GM18502 (cell line): ENCODE measurements around the gene FEM1B.
"Not testable (repeated sequence)": the region's sequence is repeated elsewhere in the genome, so short reads cannot be mapped to it uniquely, and the experiment has no call there.

ENCODE experiments used
- ATAC-seq: cut with Tn5 transposase; IDR thresholded peaks from one replicate; pipeline ENCODE4 v1.9.1; 2021; ENCODE audit warnings: mild to moderate bottlenecking; ENCODE audit not compliant: unreplicated experiment, poor library complexity

The FEM1B gene

GRCh38 chr15:68277603-68278344 lies at the start of gene FEM1B:
Gene FEM1B (plus strand): TSS chr15:68277745. CDS start chr15:68278418, 673 bp downstream.
- peak; percentile 76 for ATAC-seq

GRCh38 chr15:68228143-68228970 lies 49.2 kb upstream of the FEM1B start:
- no peak for ATAC-seq

DNA sequence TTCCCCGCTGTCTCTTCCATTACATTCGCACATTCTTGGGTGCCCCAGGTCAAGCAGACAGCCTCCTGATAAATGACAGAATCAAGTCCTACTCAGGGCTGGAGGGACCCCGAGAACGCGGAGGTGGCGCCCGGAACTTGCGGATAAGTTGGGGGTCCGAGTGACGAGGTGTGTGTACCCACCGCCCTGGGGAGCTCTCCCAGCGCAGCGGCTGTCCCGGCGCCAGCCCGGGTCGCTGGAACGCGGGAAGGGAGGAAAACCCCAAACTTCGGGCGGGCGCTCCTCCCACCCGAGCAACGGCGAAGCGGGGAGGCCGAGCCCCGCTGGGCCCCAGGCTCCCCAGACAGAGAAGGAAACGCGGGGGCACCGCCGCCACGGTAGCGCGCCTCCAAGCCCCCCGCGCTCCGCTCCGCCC lies 48.6 kb upstream of the FEM1B start:
- ATAC-seq, result no peak

GRCh38 chr15:68229386-68230156 lies 48.0 kb upstream of the FEM1B start, which contains the start of gene CLN6:
Gene CLN6 (minus strand): TSS chr15:68229728. CDS start chr15:68229584, 144 bp downstream.
- ATAC-seq, result peak; percentile 68

- no peak for ATAC-seq
These were observed 47.1 kb upstream of the FEM1B start for GRCh38 chr15:68230157-68231100.

- ATAC-seq, result no peak
These were observed 46.3 kb upstream of the FEM1B start for GRCh38 chr15:68231102-68231818.

GRCh38 chr15:68232449-68232848 lies 45.1 kb upstream of the FEM1B start:
- ATAC-seq, result no peak

DNA sequence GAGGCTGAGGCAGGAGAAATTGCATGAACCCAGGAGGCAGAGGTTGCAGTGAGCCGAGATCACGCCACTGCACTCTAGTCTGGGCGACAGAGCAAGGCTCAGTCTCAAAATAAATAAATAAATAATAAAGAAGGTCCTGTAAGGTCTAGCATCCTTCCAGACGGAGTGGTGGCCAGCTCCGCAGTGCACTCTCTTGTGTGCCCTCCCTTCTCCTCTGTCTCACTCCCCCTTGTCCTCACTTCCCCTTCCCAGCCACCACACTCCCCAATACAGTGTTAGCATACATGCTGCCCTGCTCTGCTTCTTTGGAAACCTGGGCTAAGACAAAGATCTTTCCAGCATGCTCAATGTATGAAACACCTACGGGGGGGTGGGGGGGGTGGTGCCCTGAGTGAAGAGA lies 44.6 kb upstream of the FEM1B start:
- ATAC-seq, result no peak

DNA sequence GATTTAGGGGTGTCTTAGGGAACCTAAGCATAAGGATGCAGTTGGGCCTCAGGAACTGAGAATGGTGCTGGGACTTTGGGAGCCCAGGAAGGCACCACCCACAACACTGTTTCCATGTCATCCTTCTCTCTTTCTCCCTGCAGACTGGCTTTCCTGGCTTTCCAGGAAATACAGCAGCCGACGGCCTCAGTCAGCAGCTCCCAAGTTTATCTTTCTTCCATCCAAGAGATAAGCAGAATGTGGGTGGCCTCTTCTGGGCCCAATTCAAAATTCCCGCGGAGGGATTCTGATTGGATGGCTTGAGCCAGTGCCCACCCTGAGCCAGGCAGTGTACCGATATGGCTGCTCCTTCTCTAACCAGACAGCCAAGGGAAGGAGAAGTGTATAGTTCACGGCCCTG lies 43.5 kb upstream of the FEM1B start:
- no peak for ATAC-seq

GRCh38 chr15:68234520-68234919 lies 43.0 kb upstream of the FEM1B start:
- ATAC-seq, result not testable (repeated sequence)

DNA sequence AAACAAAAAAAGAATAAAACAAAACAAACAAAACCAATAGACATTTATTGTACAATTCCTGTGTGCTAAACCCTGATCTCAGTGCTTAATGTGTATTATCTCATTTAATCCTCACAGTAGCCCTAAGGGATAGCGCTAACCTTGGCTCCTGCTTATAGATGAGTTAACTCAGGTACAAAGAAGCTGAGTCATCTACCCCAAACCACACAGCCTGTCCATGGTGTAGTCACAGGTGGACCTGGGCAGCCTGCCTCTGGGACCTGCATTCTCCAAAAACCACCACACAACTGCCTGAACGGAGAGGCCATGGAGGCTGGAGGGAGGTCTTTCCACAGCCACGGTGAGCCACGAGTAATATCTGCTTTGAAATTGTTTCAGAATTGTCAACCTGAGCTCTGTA lies 42.5 kb upstream of the FEM1B start:
- no peak for ATAC-seq

DNA sequence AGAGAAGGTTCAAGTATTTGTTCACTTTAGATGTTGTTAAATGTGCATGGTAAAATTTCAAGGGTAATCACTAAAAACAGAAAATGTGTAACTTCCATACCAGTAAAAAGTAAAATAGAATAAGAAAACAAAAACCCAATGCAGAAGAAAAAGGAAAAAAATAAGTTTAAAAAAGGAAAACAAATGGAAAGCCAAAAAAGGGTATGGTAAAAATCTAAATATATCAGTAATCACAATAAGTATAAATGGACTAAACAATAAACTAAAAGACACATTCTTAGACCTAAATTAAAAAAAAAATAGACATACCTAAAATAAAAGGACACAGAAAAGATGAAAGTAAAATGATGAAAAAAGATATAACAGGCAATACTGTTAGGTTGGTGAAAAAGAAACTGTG lies 38.5 kb upstream of the FEM1B start:
- no peak for ATAC-seq

DNA sequence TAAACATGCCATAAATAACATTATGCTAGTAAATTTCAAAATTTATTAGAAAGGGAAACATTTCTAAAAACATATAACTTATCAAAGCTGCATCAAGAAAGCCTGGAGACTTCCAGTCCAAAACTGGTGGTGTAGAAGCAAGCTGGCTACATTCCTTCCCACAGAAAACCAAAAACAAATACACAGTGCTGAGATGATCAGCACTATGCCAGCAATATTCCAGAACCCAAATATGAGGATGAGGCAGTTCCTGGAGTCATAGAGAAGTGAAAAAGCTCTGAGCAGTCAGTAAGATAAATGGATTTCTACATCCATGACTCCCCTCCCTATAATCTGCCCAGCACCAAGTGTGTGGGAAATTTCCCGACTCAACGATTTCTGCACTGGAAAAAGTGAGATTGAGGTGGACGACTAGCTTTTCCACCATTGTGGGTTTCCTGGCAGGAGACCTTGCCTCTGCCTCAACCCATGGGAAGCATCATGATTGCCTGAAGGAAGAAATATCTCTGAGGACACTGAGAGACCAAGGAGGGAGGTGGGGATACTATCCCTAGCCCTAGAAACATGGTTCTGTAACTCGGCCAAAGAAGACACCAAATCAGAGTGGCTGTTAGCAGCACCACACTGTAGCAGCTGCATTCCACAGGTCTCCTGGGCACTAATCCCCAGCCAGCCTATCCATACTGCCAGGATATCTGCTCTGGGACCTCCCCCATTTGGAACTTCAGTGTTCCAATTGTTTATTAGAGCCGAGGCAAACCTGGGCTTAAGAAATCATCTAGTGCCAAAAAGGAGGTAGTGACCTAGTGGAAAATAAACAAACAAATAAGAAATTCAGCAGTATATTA lies 36.2 kb upstream of the FEM1B start:
- no peak for ATAC-seq

DNA sequence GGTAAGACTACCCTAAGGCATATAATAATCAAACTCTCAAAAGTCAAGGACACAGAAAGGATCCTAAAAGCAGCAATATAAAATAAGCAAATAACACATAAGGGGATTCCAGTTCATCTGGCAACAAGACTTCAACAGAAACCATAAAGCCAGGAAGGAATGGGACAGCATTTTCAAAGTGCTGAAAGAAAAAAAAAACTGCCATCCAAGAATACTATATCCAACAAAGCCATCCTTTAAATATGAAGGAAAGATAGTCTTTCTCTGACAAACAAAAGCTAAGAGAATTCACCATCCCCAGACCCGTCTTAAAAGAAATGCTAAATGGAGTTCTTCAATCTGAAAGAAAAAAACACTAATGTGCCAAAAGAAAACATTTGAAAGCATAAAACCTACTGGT lies 33.3 kb upstream of the FEM1B start:
- ATAC-seq, result no peak

DNA sequence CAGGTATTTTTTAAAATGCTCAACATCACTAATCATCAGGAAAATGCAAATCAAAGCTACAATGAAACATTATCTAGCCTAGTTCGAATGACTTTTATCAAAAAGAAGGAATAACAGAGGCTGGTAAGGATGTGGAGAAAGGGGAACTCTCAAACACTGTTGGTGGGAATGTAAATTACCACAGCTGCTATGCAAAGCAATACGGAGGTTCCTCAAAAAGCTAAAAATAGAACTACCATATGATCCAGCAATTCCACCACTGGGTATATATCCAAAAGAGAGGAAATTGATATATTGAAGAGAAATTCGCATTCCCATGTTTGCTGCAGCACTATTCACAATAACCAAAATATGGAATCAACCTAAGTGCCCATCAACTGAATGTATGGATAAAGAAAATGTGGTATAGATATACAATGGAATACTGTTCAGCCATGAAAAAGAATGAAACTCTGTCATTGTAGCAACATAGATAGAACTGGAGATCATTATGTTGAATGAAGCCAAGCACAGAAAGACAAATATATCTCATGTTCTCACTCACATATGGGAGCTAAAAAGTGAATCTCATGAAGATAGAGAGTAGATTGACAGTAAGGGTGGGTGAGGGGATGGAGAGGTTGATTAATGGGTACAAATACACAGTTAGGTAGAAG lies 28.4 kb upstream of the FEM1B start:
- no peak for ATAC-seq

- no peak for ATAC-seq
These were observed 24.5 kb upstream of the FEM1B start for GRCh38 chr15:68252925-68253534.
